Measurements from ENCODE around the gene DCP1B.

- TF ChIP-seq, protein P1, sequence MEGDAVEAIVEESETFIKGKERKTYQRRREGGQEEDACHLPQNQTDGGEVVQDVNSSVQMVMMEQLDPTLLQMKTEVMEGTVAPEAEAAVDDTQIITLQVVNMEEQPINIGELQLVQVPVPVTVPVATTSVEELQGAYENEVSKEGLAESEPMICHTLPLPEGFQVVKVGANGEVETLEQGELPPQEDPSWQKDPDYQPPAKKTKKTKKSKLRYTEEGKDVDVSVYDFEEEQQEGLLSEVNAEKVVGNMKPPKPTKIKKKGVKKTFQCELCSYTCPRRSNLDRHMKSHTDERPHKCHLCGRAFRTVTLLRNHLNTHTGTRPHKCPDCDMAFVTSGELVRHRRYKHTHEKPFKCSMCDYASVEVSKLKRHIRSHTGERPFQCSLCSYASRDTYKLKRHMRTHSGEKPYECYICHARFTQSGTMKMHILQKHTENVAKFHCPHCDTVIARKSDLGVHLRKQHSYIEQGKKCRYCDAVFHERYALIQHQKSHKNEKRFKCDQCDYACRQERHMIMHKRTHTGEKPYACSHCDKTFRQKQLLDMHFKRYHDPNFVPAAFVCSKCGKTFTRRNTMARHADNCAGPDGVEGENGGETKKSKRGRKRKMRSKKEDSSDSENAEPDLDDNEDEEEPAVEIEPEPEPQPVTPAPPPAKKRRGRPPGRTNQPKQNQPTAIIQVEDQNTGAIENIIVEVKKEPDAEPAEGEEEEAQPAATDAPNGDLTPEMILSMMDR (IDR thresholded peaks at IDR 0.05) = no peak
- no peak for TF ChIP-seq POLR2A (IDR thresholded peaks at IDR 0.05)
These were observed 10.0 kb upstream of the DCP1B start for GRCh38 chr12:2014231-2014630.
